Neural progenitor cell (in vitro differentiated cells): ENCODE results near the gene EMSY.

Experiments
- EZH2 ChIP-seq: fragments of 200-600 bp; sonication (generic); IDR thresholded peaks from 2 replicates; pipeline ENCODE4 v1.6.1; 2017; ENCODE audit warnings: antibody characterized with exemption, mild to moderate bottlenecking, moderate library complexity
- EZH2phosphoT487 ChIP-seq: fragments of 200-600 bp; sonication (generic); IDR thresholded peaks from 2 replicates; pipeline ENCODE4 v1.6.1; 2017; ENCODE audit warnings: antibody characterized with exemption
- TF ChIP-seq, protein P1 (sequence below): fragments of 200-600 bp; sonication (generic); IDR thresholded peaks from 2 replicates; pipeline ENCODE4 v1.5.1; 2017; ENCODE audit warnings: antibody characterized with exemption, mild to moderate bottlenecking

DNA sequence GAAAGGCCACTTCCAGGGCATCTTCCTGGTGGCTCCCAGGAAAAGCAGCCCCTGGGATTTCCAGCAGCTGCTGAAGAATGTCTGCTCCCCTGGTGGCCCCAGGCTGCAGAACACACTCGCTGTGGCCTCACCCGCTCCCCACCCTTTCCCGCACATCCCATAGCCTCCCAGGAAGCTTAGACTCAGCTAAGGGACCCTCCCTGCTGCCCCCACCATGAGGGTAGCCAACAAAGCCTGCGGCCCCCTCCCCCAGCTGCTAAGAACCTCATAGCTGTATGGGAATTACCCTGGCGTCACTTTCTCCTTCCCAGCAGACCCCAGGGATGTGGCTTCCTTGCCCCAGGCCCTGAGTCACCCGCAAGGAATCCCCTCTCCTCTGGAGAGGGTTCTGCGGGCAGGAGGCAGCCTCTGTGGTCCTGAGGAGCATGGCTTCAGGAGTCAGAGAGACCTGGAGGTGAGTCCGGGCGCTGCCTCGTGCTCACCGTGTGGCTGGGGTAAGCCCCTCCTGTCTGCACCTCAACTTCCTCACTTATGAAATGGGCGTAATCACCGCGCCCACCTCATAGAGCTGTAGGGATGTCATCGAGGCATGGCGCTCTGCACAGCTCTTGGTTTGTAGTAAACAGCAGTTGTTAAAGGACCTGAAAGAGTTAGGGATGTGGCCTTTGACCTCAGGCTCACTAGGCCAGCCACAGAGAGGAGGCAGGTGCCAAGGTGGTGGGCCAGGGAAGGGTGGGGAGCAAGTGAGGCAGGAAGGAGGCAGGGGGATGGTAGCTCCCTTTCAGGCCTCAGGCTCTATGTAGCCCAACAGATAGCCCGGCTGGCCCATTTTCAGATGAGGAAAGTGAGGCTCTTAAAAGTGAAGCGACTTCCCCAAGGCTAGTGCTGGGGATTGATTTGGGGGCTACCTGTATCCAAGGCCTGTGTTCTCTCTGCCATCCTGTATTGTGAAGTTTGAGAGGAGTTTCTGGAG lies 154.5 kb downstream of the EMSY start:
- TF ChIP-seq, protein P1, sequence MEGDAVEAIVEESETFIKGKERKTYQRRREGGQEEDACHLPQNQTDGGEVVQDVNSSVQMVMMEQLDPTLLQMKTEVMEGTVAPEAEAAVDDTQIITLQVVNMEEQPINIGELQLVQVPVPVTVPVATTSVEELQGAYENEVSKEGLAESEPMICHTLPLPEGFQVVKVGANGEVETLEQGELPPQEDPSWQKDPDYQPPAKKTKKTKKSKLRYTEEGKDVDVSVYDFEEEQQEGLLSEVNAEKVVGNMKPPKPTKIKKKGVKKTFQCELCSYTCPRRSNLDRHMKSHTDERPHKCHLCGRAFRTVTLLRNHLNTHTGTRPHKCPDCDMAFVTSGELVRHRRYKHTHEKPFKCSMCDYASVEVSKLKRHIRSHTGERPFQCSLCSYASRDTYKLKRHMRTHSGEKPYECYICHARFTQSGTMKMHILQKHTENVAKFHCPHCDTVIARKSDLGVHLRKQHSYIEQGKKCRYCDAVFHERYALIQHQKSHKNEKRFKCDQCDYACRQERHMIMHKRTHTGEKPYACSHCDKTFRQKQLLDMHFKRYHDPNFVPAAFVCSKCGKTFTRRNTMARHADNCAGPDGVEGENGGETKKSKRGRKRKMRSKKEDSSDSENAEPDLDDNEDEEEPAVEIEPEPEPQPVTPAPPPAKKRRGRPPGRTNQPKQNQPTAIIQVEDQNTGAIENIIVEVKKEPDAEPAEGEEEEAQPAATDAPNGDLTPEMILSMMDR, result no peak
- TF ChIP-seq EZH2 (no peak), EZH2phosphoT487 (no peak)
